Urothelium cell line (cell line): Measurements from ENCODE around the gene INTS6.
"Not testable (repeated sequence)": the region's sequence is repeated elsewhere in the genome, so short reads cannot be mapped to it uniquely, and the experiment has no call there.

ENCODE experiments used
- DNase-seq: peaks from one replicate; pipeline ENCODE4 v3.0.0; 2011; ENCODE audit warnings: low spot score, mixed read lengths
- FAIRE-seq: peaks from 2 replicates; lab custom pipeline; 2011; peaks lifted over from hg19 to GRCh38; lab: Jason Lieb, UNC

INTS6 gene

DNA sequence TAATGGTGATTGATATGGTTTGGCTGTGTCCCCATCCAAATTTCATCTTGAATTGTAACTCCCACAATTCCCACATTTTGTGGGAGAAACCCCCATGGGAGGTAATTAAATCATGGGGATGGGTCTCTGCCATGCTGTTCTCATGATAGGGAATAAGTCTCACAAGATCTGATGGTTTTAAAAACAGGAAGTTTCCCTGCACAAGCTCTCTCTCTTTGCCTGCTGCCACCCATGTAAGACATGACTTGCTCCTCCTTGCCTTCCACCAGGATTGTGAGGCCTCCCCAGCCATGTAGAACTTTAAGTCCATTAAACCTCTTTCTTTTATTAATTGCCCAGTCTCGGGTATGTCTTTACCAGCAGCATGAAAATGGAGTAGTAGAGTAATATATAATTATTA lies 37.5 kb downstream of the INTS6 start:
- FAIRE-seq, DNase-seq: not testable (repeated sequence)

DNA sequence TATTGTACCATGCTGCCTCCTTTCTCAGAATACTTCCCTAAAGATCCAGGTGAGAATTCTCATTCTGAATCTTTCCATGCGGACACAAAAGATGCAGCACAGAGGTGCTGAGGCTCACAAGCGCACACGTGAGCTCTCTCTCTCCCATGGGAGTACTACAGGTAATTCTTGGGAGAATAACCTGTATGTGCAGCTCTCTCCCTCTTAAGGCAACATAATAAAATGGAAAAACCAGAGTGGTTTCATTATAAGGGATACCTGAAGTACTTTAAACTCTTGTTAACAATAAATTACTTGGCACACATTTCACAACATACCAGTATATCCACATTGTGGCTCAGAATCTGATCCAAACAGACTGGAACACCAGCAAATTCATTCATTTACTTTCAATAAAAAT lies 40.4 kb downstream of the INTS6 start:
- no peak for DNase-seq
- FAIRE-seq, result no peak

DNA sequence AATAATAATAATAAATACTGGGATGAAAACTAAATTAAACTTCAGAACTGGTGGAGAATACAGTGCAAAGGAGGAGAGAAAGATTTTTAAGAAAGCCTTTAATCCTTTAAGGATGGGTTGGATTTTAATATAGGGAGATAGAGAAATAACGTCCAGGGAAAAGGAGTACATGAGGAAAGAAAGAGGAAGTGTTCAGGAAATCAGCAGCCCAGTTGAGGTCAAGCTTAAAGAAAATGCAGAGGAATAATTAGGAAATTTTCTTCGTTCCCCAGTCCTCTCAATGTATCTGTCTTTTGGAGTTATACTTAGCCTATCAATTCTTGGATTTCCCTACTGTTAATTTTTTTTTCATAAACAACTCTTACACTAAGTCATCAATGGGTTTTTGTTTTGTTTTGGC lies 47.7 kb downstream of the INTS6 start:
- no peak for FAIRE-seq
- DNase-seq, result no peak

DNA sequence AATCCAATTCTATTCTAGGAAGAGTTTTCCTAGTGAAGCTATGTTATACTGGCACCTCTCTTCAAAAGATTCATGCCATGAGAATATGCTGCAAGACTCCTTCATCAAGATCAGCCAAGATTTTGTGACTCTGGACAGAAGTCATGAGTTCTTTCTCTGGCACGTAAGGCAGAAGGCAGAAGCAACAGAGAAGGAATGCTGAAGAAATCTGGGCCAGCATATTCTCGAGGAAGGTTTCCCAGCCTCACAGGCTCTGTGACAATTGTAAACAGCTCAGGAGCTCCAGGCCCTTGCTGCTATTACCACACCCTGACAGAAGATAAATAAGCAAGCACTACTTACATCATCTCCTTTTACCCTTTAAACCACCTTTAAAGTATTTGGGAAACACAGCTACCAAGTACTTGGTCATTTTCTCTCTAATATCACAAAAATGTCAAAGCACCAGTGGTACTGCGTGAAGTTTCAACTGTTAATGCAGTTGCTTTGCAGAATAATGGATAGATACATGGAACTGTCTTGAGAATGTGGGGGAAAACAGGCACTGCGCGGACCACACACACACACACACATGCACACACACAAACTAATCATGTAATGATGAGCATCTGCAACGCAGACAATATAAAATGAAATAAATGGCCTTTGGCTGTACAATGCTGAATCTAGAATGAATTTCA lies 55.4 kb downstream of the INTS6 start:
- no peak for DNase-seq
- FAIRE-seq, result no peak

DNA sequence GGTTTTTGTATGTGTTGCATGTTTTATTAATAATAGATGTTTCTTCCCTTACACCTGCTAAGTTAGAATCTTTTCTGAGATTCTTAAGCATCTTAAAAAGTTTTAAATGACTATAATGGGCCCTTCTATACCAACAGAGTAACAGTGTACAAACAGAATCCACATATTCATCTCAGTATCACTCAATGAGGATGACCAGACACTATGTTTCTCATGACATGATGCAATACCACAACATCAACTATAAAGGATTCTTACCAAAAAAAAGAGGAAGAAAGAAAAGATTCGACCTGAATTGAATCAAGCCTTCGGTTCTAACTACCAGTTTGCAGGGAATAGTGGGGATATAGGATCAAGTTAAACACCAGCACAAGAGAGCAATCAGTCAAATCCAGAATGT lies 56.5 kb downstream of the INTS6 start:
- FAIRE-seq (no peak), DNase-seq (no peak)

DNA sequence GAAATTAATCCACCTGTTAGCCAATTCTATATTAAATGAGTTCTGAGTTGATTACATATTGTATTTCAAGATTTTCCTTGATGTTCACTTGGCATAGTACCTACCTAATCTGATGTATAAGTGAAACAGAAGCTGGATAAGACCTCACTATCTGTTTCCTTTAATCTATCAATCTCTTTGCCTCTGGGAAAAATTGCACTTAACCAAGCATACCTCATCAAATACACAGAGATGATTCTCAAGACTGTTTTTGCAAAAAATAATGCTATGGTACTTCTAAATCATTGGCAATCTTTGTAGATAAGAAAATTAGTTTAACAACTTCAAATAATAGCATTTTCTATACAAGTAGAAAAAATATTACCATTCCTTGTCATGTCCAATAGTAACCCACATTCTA lies 58.1 kb downstream of the INTS6 start:
- no peak for DNase-seq
- FAIRE-seq, result no peak

DNA sequence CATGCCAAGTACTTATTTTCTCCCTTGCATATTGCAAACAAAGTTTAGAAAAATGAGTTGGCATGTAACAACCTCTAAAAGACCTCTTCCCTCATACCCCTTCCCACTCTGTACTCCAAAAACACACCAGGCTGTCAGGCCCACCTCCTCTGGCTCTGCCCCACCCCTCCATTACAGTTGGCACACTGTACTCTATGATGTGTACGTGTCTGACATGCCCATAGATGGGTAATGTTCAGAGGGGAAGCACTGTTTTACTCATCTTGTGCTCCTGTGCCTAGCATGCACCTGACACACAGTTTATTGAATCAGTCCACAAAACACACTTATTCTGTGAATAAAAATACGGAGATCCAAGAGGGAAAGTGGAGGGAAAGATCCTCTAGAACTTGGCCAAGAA lies 67.7 kb downstream of the INTS6 start:
- DNase-seq (no peak), FAIRE-seq (no peak)

DNA sequence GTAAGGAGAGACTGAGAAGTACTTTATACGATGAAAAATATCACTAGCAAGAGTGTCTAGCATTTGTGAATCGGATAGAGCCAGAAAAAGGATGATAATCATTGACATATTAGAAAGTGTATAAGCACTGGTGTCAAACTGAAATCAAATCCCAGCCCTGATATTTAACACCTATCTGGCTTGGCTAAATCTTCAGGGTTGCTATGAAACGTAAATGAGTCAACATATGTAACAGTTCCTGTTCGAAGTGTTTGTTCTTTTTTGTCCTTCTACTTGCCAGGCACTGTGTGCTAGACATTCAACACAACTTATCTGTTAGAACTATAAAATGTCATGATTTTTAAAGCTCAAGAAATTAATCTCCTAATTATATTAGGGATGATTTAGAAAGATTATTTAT lies 72.6 kb downstream of the INTS6 start:
- FAIRE-seq, result no peak
- no peak for DNase-seq

DNA sequence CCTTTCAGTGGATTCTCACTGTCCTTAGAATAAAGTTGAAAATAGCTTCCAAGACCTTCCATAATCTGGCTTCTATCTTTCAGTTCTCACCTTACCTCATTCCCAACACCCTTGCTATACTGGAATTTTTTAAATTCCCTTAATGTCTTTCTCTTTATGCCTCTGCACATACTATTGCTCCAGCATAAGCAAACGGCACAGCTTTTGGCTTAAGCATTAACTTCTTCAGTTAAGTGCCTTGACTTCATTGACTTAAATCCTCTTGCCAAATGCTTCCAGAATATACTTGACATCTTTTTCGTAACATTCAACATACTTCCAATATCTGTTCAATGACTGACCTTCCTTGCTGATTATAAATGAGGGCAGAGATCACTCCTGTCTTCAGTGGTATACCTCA lies 79.4 kb downstream of the INTS6 start:
- DNase-seq, result no peak
- no peak for FAIRE-seq

DNA sequence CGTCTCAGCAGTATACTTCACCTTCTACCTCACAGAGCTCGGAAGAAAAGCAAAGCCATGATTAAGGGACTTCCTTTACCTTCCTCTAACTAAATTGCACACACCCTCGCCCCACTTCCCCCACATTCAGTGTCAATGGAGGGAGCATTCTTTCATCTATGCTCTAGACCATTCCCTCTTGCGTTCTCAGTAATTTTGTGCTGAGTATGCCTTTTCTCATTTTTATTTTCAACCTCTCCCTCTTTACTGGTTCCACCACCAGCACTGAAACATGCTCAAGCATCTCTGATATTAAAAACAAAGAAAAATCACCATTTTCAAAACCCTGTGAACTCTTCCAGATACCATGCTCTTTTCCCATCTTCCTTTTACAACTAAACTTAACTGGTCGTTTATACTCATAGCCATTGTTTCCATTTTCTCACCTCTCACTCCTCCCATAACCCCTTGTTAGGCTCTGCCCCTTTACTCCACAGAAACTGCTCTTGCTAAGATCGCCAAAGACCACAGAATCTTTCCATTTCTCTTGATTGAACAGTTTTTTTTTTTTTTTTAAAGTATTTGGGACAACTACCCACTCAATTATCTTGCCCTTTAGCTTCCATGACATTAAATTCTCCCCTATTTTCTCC lies 81.0 kb downstream of the INTS6 start:
- FAIRE-seq (no peak), DNase-seq (no peak)

DNA sequence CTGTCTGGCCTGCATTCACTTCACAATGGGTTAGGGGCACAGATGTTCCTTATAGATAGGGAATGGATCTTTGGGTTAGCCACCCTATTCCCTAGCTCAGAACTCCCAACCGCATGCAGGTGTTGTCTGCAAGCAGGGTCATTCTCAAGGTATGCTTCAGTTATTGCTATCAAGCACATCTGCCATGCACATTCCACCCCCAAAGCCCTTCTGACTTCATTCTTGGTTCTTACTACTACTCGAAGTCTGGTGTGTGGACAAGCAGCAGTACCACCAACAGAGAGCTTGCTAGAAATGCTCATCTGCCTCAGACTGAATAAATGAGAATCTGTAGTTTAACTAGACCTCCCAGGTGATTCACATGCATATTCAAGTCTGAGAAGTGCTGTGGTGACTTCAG lies 82.0 kb downstream of the INTS6 start:
- no peak for DNase-seq
- no peak for FAIRE-seq

DNA sequence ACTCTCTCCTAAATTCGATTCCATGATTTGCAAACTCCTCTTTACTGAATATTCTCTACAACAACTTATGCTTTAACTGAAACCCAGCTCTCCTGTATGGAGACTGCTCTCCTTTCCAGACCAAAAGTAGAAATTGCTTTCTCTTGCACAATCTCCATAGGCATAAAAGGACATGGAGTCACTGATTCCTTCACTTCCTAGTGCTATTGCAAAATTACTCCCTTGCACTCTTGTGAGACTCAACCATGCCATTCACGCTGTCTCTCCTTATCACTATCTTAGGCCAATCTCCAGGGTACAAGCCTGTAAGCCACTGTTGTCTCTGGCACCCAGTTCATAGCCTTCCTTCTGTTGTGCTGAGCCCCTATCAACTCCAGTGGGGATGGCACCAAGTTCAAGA lies 82.7 kb downstream of the INTS6 start:
- FAIRE-seq (no peak), DNase-seq (no peak)

DNA sequence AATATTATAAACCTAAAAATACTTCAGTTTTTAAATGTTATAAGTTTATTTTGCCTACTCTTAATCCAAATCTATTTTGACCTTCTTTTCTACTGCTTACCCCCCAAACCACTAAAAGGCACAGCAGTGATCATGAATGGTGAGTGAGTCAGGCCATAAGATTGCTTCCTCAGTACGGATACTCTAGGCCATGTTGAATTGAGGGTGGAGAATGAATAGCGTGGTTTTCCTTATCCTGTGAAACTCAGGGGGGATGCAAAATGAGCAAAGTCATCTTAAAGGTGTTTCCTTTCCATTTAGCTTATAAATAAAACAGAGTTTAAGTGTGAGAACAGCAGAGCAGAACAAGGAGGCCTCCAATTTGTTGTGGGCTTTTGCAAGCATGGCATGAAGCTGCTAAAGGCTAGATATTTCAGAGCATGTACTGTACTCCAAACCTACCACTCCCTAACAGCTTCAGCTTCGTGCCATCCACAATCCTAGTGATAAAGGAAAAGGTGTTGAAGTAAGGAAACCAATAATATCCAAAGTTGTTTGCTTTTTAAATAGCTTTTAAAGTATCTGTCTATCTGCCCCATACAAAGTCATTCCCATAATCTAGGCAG lies 88.3 kb downstream of the INTS6 start:
- DNase-seq, result no peak
- FAIRE-seq, result no peak

DNA sequence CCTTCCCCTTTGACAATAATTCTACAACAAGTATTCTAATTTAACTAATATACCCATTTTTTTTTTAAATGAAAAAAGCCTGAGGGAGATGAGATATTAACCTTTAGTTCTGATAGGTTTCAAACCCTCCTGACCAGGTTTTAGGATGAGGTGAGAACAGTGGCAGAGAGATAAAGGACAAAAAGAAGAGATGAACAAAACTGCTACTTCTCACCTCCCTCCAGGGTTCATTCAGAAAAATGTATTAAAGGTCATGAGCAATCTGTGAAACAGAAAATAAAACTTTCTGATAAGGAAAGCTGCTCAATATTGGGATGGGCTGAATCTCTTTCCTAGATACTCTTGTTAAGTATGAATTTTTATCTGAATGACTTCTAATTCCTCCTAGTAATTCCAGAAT lies 89.2 kb downstream of the INTS6 start:
- DNase-seq, result no peak

DNA sequence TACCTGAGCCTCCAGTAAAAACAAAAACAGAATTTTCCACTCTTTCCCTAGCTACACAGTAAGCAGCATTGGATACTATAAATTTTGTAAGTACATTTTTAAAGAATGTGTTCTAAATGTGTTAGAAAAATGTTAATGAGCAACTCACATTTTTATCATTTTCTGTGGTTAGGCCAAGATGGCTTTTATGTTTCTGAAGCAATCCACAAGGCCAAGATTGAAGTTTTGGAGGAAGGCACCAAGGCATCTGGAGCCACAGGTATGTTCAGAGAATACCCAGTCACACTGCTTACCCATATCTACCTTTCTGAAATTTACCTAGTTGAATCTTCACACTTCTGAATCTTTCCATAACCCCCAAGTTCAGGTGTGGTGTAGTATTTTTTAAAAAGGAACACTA lies 91.7 kb downstream of the INTS6 start:
- no peak for DNase-seq
- FAIRE-seq, result no peak

More for the DNA sequence above, 89.2 kb downstream of the INTS6 start:
- no peak for FAIRE-seq

DNA sequence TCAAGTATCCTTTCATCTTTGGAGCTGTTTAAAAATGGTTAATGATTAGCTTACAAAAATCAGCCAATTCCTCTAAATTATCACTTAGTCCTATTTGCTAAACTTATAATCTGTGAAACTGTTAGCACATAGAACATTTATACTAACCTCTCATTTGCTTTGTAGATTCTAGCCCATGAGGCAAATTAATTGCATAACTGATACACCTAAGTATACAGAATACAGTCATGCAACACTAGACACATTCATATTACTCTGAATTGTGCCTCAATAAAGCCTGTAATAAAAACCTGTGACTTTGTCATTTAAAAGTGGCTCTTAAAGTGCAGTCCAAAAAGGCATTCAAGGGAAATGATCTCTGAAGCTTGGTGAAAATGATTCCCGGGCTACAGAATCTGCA lies 92.3 kb downstream of the INTS6 start:
- no peak for DNase-seq
- no peak for FAIRE-seq

DNA sequence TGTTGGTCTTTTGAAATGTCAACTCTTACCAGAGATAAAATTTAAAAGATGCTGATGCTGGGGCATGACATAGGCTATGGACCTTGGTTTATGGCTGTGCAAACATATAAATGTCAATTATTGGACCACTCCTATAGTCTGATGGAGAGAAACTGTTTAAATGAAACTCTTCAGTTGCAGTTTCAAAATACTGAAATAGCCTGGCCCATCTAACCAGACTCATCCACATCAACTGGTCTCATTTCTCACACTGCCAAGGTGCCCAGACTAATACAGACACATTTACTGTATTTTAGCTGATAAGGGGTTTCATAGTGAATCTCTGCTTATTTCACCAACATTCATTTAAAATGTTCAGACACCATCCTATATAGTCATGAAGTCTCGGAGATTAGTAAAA lies 93.5 kb downstream of the INTS6 start:
- FAIRE-seq (no peak), DNase-seq (no peak)

DNA sequence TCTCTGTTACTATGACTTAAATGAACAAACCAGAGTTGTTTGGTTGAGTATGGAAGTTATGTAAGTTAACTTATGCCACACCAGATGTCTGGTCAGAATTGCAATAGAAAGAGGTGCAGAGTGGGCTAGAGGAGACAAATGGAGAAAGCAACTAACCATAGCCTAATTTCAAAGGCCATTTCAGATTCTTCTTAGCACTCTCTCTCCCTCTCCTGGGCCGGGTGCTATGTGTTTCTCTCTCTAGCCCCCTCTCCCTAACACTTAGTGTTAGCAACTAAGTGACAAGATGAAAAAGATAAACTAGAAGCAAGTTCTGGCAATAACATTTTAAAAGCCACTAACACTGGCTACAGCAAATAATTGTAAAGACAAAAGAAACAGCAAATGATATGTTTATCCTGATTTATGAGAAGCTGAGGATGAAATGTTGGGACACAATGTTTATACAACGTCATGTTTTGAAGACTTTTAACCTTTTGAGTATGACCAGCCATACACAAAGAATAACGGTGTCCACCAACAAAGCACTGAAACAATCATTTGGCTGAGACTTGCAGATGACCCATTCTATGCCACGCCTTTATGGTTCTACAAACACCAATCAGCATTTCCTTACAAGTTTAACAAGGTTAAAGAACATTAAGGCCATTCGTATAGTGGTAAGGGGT lies 94.8 kb downstream of the INTS6 start:
- DNase-seq, result no peak
- no peak for FAIRE-seq

DNA sequence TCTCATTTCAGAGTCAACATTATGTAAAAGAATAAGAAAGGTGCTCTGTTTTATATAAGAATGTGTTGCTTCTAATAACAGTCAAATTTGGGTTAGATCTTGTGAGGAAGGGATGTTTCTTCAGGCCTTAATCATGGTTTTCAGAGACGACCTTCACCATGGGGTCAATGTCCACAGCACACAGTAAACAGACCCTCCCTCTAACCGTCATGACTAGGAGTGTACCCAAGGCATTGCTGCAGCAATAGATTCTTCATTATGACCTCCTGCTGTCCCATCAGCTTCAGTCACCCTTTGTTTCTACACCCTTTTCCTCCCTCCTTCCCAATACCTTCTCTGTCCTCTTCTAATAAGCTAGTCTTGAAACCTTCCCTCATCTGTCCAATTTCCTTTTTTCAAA lies 97.6 kb downstream of the INTS6 start:
- DNase-seq (no peak), FAIRE-seq (no peak)

DNA sequence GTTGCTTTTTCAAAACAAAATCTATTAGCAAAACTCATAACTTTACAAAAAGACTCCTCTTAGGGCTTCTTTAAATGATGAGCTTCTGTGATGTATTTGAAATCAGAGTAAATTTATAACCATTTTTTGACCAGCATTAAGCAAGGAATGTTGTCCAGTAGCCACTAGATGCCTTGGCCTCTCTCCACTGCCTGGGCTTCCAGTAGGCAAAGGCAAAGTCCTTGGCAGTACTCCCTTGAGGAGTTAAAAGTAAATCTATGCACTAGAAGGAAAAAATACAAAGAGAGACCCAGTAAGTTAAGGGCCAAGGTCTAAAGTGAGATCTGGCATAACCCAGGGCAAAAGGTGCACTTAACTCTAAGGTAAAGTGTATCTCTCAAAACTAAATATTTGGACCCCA lies 103.8 kb downstream of the INTS6 start:
- FAIRE-seq, result no peak
- DNase-seq, result no peak

DNA sequence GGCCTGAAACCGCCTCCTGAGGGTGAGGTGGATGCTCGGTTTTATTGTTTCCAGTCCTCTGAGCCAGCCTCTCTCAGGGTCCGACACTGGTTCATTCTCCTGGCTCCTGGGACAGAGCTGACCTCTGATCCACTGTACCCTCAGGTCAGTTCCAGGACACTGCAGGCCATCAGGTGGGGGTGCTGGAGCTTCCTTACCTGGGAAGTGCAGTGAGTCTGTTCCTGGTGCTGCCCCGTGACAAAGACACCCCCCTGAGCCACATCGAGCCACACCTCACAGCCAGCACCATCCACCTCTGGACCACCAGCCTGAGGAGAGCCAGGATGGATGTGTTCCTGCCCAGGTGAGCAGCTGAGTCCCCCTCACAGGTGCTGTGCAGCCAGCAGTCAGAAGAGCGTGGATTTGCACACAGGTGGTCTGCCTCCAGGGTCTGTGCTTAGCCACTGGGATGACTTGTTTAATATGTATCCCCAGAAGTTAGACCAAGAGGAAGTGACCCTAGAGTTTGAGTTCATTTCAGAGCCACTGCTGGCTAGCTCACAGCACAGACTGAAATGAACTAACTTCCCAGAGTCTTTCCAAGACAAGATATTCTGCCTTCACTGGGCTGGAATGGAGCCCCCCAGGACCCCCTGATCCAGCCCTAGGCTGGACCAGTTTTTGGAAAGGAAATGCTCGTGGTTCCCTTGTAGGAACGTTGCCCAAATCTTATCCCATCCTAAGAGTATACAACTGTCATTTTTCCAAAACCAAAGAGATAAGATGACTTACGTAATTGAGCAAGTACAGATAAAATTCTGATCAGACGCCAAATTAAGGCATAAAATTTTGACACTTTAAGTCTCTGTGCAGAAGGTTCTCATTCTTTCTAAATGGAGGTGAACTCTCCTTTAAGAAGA lies 104.5 kb downstream of the INTS6 start:
- DNase-seq, result no peak
- no peak for FAIRE-seq
